Suppressor macrophage treated with lipopolysaccharide for 4 hours (primary cell): Measurements from ENCODE around the gene CSMD2.

Experiments
- DNase-seq: peaks from one replicate; pipeline ENCODE4 v3.0.0-alpha.2; 2020

The CSMD2 gene

GRCh38 chr1:33895976-33896375, 269.1 kb downstream of the CSMD2 start:
- no peak for DNase-seq

- no peak for DNase-seq
Observed at GRCh38 chr1:33895396-33895795, 269.6 kb downstream of the CSMD2 start.

- DNase-seq: no peak
Observed at GRCh38 chr1:33893147-33893830, 271.7 kb downstream of the CSMD2 start.

- DNase-seq: no peak
Observed at GRCh38 chr1:33886496-33886895, 278.5 kb downstream of the CSMD2 start.

- DNase-seq: no peak
Observed at GRCh38 chr1:33880305-33880704, 284.7 kb downstream of the CSMD2 start.

DNA sequence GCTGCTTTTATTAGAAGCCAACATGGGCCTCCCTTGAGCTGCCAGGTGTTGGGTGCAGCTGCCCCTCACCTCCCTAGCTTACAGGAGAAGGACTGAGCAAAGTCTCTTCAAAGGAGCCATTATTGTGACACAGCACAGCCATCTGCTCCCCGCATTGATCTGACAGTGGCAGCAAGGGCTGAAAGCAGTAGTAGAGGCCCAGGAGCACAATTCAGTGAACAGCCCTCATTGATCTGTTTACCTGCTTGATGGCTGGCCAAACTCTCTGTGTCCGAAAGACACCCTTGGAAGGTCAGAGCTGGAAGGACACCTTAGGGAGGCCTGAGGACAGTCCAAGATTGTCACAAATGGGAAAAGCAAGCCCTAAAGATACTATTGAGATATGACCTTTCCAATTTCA, 286.6 kb downstream of the CSMD2 start:
- DNase-seq: no peak

DNA sequence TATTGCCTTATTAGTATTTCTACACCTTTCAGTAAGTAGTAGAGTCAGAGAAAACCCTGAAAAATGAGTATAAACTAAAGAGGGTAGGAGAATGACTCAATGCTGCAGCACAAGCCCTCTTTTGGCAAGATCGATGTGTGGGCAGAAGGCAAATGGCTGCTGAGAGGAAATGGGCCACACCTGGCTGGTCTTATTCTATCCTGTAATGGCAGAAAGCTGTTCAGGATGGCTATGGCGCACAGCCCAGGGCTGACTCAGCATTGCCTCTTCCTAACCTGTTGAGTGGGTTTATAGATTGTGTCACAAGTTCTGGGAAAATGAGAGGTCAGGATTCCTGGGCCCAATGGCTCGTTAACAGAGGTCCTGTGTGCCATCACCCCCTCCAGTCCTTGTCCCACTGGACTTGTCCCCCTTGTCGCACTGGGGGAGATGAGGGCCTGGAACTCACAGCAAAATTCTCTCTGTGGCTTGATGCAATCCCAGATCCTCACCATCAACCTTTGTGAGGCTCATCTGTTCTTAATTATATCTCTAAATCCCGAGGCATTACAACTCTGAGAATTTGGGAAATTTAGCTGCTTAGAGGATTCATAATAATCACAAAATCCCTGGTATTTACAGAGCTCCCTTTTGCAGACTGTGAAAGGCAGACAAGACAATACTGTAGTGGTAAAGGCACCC, 287.9 kb downstream of the CSMD2 start:
- no peak for DNase-seq

- DNase-seq: no peak
Observed at GRCh38 chr1:33875862-33876261, 289.2 kb downstream of the CSMD2 start.

DNA sequence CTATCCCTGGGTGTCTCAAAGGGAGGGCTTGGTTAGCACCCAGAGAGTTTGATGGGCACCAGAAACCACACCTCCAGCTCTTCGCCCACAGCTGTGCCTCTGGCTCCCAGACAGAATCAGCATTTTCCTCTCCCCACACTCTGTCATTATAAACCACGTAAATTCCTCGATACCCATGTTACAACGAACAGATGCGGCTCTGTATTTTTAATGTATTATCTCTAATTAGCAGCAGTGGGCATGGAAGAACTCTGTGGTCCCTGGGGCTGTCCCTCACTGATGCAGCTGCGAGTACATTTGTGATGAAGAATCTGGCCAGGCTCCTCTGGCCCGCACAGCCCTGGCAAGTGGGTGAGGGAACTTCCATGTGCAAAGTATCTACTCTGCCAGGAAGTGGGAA, 290.4 kb downstream of the CSMD2 start:
- DNase-seq: no peak

- DNase-seq: no peak
Observed at GRCh38 chr1:33872683-33873082, 292.3 kb downstream of the CSMD2 start.

- DNase-seq: no peak
Observed at GRCh38 chr1:33872275-33872674, 292.8 kb downstream of the CSMD2 start.

GRCh38 chr1:33867684-33868083, 297.3 kb downstream of the CSMD2 start:
- no peak for DNase-seq

GRCh38 chr1:33866281-33866680, 298.7 kb downstream of the CSMD2 start:
- no peak for DNase-seq

DNA sequence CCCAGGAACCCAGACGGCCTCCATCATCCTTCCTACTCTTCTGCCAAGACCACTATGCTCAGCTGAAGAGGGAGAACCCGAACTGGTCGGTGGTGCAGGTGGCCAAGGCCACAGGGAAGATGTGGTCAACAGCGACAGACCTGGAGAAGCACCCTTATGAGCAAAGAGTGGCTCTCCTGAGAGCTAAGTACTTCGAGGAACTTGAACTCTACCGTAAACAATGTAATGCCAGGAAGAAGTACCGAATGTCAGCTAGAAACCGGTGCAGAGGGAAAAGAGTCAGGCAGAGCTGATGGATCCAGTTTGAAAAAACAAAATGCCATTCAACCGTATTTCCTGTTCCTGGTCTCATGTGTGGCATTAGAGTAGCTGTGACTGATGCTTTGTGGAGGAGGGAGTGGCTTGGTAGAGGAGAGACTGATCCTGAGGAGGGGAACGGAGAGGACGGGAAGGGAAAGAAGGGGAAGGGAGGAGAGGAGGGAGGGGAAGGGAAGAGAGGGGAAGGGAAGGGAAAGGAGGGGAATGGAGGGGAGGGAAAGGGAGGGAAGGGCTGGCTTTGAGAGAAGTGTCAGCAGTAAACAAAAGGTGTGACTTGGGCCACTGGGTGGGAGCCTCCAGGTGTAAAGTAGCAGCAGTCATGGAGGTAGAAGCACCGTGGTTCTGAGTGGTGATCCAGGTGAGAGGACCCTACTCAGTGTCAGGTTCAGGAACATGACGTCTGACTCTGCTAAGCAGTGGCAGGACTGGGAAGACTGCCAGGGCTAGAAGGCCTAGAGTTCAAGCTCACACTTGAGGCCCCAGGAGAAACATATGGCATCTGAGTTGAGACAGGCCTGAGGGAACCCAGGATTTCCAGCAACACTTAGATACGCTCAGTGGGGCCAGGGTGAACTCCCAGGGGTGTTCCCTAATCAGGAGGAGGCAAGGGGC, 300.3 kb downstream of the CSMD2 start:
- no peak for DNase-seq

- DNase-seq: no peak
Observed at GRCh38 chr1:33863779-33864178, 301.3 kb downstream of the CSMD2 start, which contains the start of gene HMGB4. Gene HMGB4 (plus strand): TSS chr1:33864079. CDS start chr1:33864192, 113 bp downstream.

DNA sequence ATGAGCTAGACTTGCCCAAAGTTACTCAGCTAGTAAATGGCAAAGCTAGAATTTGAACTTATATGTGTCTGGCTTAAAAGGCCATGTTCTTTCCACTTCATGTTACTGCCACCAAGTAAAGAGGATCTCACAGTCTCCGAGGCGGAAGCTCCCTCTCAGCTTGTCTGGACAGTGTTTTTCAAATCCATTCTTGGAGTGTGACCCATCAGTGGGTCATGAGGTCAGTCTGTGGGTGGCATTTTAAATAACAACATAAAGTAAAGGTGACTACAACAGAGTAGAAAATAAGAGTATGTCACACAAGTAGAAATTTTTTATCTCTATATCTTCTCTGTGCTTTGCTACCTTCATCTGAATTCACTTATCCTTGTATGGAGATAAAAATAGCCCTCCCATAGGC, 304.4 kb downstream of the CSMD2 start:
- no peak for DNase-seq

- no peak for DNase-seq
Observed at GRCh38 chr1:33854091-33854490, 310.9 kb downstream of the CSMD2 start.

GRCh38 chr1:33853431-33853830, 311.6 kb downstream of the CSMD2 start:
- no peak for DNase-seq

DNA sequence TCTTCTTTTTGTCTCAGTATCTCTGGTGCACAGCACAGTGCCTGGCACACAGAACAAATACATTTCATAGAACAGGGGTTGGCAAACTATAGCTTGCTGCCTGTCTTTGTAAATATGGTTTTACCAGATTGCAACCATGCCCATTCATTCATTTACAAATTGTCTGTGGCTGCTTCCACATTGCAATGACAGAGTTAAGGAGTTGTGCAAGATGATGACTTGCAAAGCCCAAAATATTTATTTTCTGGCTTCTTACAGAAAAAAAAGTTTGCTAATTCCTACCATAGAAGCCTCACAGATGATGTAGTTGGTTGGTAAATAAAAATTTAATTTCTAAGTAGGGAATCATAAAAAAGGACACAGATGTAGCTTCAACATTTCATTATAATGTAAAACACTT, 312.3 kb downstream of the CSMD2 start:
- no peak for DNase-seq

DNA sequence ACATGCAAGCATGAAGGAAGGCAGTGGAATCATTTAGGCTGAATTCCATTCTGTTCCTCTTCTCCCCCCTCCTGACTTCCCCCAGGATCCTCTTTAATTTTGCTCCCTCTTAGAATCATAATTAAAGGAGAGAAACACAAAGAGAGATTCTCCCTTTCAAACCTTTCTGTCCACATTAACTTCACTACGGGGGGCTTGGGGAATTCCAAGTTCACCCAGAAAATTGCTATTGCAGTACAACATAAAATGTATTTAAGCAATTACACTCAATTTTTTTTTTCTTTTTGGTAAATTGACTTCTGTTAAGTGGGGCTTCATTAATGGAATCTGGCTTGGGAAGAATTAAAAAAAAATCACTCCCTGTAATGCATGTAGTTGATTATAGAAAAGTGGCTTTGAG, 314.5 kb downstream of the CSMD2 start:
- DNase-seq: no peak

- DNase-seq: no peak
Observed at GRCh38 chr1:33849211-33849610, 315.8 kb downstream of the CSMD2 start.

- no peak for DNase-seq
Observed at GRCh38 chr1:33848205-33848937, 316.7 kb downstream of the CSMD2 start.

GRCh38 chr1:33846861-33847260, 318.2 kb downstream of the CSMD2 start:
- no peak for DNase-seq
